ENCODE results near the gene CDC42. TPM values are rescaled to one million over a fixed set of nuclear protein-coding genes. Genes with fewer than 3 reads are reported as not detected.
A peak's percentile ranks its signal among the peaks of the same experiment; 100 is the strongest.

CDC42 gene
- total and polyA plus RNA-seq, 7 donors = 71.6 to 135 (median 119) TPM

DNA sequence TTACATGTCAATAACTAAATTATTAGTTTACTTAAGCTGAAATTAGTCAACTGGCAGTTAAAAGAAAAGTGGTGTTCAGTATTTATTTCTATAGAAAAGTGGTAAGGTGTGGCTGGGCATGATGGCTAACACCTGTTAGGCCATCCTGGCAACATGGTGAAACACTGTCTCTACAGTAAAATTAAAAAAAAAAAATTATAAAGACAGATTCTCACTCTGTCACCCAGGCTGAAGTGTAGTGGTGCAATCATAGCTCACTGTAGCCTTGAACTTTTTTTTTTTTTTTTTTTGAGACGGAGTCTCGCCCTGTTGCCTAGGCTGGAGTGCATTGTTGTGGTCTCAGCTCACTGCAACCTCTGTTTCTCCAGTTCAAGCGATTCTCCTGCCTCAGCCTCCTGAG, 57.5 kb downstream of the CDC42 start:
- H3K9me3 ChIP-seq = no peaks in the 10 kb centered on the region
- DNase-seq (no peak), ATAC-seq (no peak)
- H3K36me3 ChIP-seq (ENCODE audit: insufficient read depth in 1 of 2, low read depth in 1 of 2) = peaks cover 0 to 34% of the 10 kb centered on the region in 2 donors
- H3K27me3 ChIP-seq (ENCODE audit: insufficient read depth in 3 of 3, low read length in 2 of 3) = no peaks in the 10 kb centered on the region
- intact Hi-C loops (cut with DNase I) = no loop called here
- 97 to 98% (median 98%) methylated on average over 3 of the region's 3 CpGs for WGBS, 3 donors
- H3K4me3 ChIP-seq = no peak overlapping the region
- TF ChIP-seq, protein P1, sequence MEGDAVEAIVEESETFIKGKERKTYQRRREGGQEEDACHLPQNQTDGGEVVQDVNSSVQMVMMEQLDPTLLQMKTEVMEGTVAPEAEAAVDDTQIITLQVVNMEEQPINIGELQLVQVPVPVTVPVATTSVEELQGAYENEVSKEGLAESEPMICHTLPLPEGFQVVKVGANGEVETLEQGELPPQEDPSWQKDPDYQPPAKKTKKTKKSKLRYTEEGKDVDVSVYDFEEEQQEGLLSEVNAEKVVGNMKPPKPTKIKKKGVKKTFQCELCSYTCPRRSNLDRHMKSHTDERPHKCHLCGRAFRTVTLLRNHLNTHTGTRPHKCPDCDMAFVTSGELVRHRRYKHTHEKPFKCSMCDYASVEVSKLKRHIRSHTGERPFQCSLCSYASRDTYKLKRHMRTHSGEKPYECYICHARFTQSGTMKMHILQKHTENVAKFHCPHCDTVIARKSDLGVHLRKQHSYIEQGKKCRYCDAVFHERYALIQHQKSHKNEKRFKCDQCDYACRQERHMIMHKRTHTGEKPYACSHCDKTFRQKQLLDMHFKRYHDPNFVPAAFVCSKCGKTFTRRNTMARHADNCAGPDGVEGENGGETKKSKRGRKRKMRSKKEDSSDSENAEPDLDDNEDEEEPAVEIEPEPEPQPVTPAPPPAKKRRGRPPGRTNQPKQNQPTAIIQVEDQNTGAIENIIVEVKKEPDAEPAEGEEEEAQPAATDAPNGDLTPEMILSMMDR (IDR thresholded peaks at IDR 0.05) = no peak
- H3K27ac ChIP-seq = no peak overlapping the region
- H3K4me1 ChIP-seq = peaks cover 10% of the 10 kb centered on the region

DNA sequence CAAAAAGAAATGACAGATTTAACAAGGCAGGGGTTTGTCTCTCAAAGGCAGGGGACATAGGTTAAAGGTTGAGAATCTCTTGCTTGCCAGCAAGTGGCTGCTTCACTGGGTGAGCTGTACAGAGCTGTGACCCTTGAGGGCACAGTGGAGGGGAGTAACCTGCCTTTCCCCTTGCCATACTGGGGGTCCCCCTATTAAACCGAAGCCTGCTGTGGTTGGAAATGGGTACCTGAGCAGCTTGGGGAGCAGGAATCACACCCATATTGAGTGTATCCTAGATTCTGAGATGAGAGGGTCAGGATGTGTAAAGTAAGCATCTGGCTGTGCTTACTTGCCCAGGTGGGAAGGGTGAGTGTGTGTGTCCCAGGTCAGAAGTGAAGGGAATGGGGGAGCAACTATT, 58.6 kb downstream of the CDC42 start:
- Histone ChIP-seq H3K4me1 (peaks cover 10% of the 10 kb centered on the region), H3K4me3 (no peak overlapping the region), H3K9me3 (no peaks in the 10 kb centered on the region), H3K27me3 (ENCODE audit: insufficient read depth in 3 of 3, low read length in 2 of 3) (no peaks in the 10 kb centered on the region), H3K36me3 (ENCODE audit: insufficient read depth in 1 of 2, low read depth in 1 of 2) (peaks cover 0 to 34% of the 10 kb centered on the region in 2 donors), H3K27ac (no peak overlapping the region)
- intact Hi-C loops (cut with DNase I) = no loop called here
- WGBS, 3 donors = 87 to 100% (median 95%) methylated on average over 1 of the region's 1 CpG
- DNase-seq (no peak), ATAC-seq (no peak)
- TF ChIP-seq, protein P1 (IDR thresholded peaks at IDR 0.05) = no peak

DNA sequence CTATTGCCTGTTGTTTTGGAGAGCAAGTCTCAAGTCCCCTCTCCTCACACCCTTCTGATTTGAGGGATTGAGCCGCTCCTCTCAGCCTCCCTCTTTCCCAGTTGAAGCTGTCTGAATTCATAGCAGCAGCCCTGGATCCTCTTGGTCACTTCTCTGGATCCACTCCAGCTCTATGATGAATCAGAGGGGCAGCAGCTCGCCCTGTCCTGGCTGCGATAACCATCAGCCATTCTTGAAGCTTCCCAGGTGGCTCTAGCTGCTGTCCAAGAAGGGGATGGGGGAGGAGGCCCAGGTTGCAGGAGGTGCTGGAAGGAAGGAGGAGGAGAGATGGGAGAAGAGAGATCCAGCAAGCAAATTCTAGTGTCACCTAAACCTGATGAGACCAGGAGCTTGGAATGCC, 59.1 kb downstream of the CDC42 start:
- peaks cover 10% of the 10 kb centered on the region for H3K4me1 ChIP-seq
- ATAC-seq = peak; percentile 45 to 77 (median 60)
- H3K27me3 ChIP-seq (ENCODE audit: insufficient read depth in 3 of 3, low read length in 2 of 3) = no peaks in the 10 kb centered on the region
- no peak for DNase-seq
- intact Hi-C loops (cut with DNase I) = no loop called here
- 68 to 80% (median 72%) methylated on average over 3 of the region's 3 CpGs for WGBS, 3 donors
- H3K36me3 ChIP-seq (ENCODE audit: insufficient read depth in 1 of 2, low read depth in 1 of 2) = peaks cover 0 to 31% of the 10 kb centered on the region in 2 donors
- no peaks in the 10 kb centered on the region for H3K9me3 ChIP-seq
- no peak overlapping the region for H3K27ac ChIP-seq
- no peak overlapping the region for H3K4me3 ChIP-seq
- TF ChIP-seq, protein P1 (IDR thresholded peaks at IDR 0.05) = no peak

DNA sequence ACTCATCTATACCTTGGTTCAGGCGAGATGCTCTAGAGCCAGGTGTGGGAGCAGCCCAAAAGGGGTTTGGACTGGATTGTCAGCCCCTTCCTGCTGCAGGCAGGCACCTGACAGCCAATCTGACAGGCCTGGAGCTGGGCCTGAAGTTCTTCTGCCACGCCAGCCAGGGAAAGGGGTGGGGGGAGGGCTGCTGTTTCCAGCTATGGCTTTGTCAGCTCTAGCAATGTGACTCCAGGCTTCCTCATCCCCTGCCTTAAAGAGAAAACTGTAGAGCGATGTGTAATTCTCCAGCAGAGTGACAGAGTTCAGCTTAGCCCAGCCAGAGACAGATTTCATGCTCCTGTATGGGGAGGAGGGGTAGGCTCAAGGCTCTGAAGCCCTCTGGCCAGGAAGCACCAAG, 60.0 kb downstream of the CDC42 start:
- no peak overlapping the region for H3K27ac ChIP-seq
- no peaks in the 10 kb centered on the region for H3K9me3 ChIP-seq
- peaks cover 10% of the 10 kb centered on the region for H3K4me1 ChIP-seq
- ATAC-seq = peak in 3 of 4 donors; percentile 14 to 24 (median 16)
- TF ChIP-seq, protein P1 (IDR thresholded peaks at IDR 0.05) = no peak
- intact Hi-C loops (cut with DNase I) = no loop called here
- WGBS, 3 donors = 64 to 75% (median 73%) methylated on average over 3 of the region's 3 CpGs
- peaks cover 0 to 31% of the 10 kb centered on the region in 2 donors for H3K36me3 ChIP-seq (ENCODE audit: insufficient read depth in 1 of 2, low read depth in 1 of 2)
- DNase-seq = no peak
- H3K4me3 ChIP-seq = no peak overlapping the region
- H3K27me3 ChIP-seq (ENCODE audit: insufficient read depth in 3 of 3, low read length in 2 of 3) = no peaks in the 10 kb centered on the region
